ENCODE measurements around the gene RHOC. TPM values are rescaled to one million over a fixed set of nuclear protein-coding genes. Genes with fewer than 3 reads are reported as not detected.

Gene RHOC
- polyA plus RNA-seq, 1 of the 3 experiments (the other 2 are of a cell fraction), result 1,028 TPM

DNA sequence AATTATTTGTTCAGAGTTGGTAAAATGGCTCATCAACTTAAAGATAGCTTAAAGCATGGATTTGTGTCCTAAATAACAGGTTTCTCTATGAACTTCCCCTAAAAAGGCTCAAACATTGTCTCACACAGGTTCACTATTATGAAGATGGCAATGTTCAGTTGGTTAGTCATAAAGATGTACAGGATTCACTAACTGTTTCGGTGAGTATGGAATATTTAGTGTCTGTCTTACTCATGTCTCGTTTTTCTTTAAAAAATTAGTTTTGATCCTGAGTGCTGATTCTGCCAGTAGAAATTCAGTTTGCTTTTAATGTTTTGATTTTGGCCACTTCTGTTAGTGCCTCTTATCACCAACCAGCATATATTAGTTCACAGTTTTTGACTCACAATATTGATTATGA lies 40.0 kb downstream of the RHOC start:
- Histone ChIP-seq H4K20me1 (ENCODE audit: insufficient read depth) (no peaks in the 10 kb centered on the region), H3K36me3 (replicated peaks in 1 of 2; ENCODE audit: control insufficient read depth in 1 of 2, insufficient read depth in 2 of 2, low read length in 1 of 2) (peaks cover 55 to 85% of the 10 kb centered on the region in 2 experiments), H3K4me3 (ENCODE audit: low read depth in 2 of 2, low read length in 1 of 2) (no peak overlapping the region), H3K9me3 (no peaks in the 10 kb centered on the region), H2AFZ (ENCODE audit: low read depth) (no peak overlapping the region), H3K79me2 (ENCODE audit: insufficient read depth) (0 out of 2 replicates have a peak, but pooled peaks cover under 1% of the 10 kb centered on the region), H3K4me1 (ENCODE audit: control insufficient read depth in 1 of 2, insufficient read depth in 2 of 2, low read depth in 1 of 2, low read length in 1 of 2) (no peaks in the 10 kb centered on the region), H3K27me3 (ENCODE audit: insufficient read depth) (no peaks in the 10 kb centered on the region), H3F3A (replicated peaks; ENCODE audit: insufficient read depth) (peaks cover 5% of the 10 kb centered on the region), H3K27ac (ENCODE audit: low read depth in 2 of 2, low read length in 1 of 2) (no peak overlapping the region), H3K9ac (no peak overlapping the region), H3K4me2 (no peak overlapping the region), H3K9me2 (no peaks in the 10 kb centered on the region)
- POLR2A ChIA-PET, result no interaction called here
- 95% methylated on average over 2 of the region's 2 CpGs for WGBS (ENCODE audit: low lambda C conversion rate)
- no peak for DNase-seq
- CTCF ChIA-PET, result no interaction called here
- no peak for TF ChIP-seq TEAD4 (IDR thresholded peaks at IDR 0.05; ENCODE audit: borderline replicate concordance, insufficient read depth)
- TF ChIP-seq ELF1 (IDR thresholded peaks at IDR 0.05), result no peak
- TF ChIP-seq, protein P1, sequence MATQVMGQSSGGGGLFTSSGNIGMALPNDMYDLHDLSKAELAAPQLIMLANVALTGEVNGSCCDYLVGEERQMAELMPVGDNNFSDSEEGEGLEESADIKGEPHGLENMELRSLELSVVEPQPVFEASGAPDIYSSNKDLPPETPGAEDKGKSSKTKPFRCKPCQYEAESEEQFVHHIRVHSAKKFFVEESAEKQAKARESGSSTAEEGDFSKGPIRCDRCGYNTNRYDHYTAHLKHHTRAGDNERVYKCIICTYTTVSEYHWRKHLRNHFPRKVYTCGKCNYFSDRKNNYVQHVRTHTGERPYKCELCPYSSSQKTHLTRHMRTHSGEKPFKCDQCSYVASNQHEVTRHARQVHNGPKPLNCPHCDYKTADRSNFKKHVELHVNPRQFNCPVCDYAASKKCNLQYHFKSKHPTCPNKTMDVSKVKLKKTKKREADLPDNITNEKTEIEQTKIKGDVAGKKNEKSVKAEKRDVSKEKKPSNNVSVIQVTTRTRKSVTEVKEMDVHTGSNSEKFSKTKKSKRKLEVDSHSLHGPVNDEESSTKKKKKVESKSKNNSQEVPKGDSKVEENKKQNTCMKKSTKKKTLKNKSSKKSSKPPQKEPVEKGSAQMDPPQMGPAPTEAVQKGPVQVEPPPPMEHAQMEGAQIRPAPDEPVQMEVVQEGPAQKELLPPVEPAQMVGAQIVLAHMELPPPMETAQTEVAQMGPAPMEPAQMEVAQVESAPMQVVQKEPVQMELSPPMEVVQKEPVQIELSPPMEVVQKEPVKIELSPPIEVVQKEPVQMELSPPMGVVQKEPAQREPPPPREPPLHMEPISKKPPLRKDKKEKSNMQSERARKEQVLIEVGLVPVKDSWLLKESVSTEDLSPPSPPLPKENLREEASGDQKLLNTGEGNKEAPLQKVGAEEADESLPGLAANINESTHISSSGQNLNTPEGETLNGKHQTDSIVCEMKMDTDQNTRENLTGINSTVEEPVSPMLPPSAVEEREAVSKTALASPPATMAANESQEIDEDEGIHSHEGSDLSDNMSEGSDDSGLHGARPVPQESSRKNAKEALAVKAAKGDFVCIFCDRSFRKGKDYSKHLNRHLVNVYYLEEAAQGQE (IDR thresholded peaks at IDR 0.05; ENCODE audit: low read depth, low read length), result no peak
- TF ChIP-seq YY1 (IDR thresholded peaks at IDR 0.05; ENCODE audit: low read depth), result no peak
- TF ChIP-seq, protein P2, sequence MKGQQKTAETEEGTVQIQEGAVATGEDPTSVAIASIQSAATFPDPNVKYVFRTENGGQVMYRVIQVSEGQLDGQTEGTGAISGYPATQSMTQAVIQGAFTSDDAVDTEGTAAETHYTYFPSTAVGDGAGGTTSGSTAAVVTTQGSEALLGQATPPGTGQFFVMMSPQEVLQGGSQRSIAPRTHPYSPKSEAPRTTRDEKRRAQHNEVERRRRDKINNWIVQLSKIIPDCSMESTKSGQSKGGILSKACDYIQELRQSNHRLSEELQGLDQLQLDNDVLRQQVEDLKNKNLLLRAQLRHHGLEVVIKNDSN (IDR thresholded peaks at IDR 0.05; ENCODE audit: borderline replicate concordance, low read depth), result no peak
- no peak for TF ChIP-seq GABPA (IDR thresholded peaks at IDR 0.05; ENCODE audit: low read depth)
- no peak for TF ChIP-seq MEF2A (IDR thresholded peaks at IDR 0.05; ENCODE audit: borderline replicate concordance, low read depth)
- no peak for TF ChIP-seq CHD2 (IDR thresholded peaks at IDR 0.05; ENCODE audit: low read length, partially characterized antibody)

DNA sequence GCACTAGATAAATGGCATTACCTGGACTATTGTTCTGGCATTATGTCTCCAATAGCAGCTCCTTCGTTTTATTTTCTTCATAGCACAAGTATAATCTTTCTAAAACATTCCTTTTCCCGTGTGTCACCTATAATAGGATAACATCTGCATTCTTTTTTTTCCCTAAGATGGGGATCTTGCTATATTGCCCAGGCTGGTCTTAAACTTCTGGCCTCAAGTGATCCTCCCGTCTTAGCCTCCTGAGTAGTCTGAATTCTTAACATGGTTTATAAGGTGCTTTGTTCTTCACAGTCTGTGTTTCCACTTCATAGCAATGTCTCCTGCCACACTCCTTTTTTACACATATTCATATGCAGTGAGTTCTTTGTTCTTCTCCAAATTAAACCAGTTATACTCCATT lies 41.1 kb downstream of the RHOC start:
- H3K36me3 ChIP-seq (replicated peaks in 1 of 2; ENCODE audit: control insufficient read depth in 1 of 2, insufficient read depth in 2 of 2, low read length in 1 of 2), result peaks cover 54 to 85% of the 10 kb centered on the region in 2 experiments
- no peaks in the 10 kb centered on the region for H3K9me3 ChIP-seq
- H3K9ac ChIP-seq, result no peak overlapping the region
- no peak for DNase-seq
- no peaks in the 10 kb centered on the region for H3K4me1 ChIP-seq (ENCODE audit: control insufficient read depth in 1 of 2, insufficient read depth in 2 of 2, low read depth in 1 of 2, low read length in 1 of 2)
- no peak overlapping the region for H2AFZ ChIP-seq (ENCODE audit: low read depth)
- ChIA-PET POLR2A (no interaction called here), CTCF (no interaction called here)
- no peaks in the 10 kb centered on the region for H3K27me3 ChIP-seq (ENCODE audit: insufficient read depth)
- H3K4me2 ChIP-seq, result no peak overlapping the region
- H3K27ac ChIP-seq (ENCODE audit: low read depth in 2 of 2, low read length in 1 of 2), result no peak overlapping the region
- no peaks in the 10 kb centered on the region for H4K20me1 ChIP-seq (ENCODE audit: insufficient read depth)
- H3K9me2 ChIP-seq, result no peaks in the 10 kb centered on the region
- H3K79me2 ChIP-seq (ENCODE audit: insufficient read depth), result 0 out of 2 replicates have a peak, but pooled peaks cover 5% of the 10 kb centered on the region
- H3K4me3 ChIP-seq (ENCODE audit: low read depth in 2 of 2, low read length in 1 of 2), result no peak overlapping the region
- H3F3A ChIP-seq (replicated peaks; ENCODE audit: insufficient read depth), result peaks cover 2% of the 10 kb centered on the region
- WGBS (ENCODE audit: low lambda C conversion rate), result 84% methylated on average over 3 of the region's 3 CpGs
- TF ChIP-seq, protein P3, sequence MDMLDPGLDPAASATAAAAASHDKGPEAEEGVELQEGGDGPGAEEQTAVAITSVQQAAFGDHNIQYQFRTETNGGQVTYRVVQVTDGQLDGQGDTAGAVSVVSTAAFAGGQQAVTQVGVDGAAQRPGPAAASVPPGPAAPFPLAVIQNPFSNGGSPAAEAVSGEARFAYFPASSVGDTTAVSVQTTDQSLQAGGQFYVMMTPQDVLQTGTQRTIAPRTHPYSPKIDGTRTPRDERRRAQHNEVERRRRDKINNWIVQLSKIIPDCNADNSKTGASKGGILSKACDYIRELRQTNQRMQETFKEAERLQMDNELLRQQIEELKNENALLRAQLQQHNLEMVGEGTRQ (IDR thresholded peaks at IDR 0.05; ENCODE audit: borderline replicate concordance, low read depth, low read length), result no peak
- TF ChIP-seq, protein P4, sequence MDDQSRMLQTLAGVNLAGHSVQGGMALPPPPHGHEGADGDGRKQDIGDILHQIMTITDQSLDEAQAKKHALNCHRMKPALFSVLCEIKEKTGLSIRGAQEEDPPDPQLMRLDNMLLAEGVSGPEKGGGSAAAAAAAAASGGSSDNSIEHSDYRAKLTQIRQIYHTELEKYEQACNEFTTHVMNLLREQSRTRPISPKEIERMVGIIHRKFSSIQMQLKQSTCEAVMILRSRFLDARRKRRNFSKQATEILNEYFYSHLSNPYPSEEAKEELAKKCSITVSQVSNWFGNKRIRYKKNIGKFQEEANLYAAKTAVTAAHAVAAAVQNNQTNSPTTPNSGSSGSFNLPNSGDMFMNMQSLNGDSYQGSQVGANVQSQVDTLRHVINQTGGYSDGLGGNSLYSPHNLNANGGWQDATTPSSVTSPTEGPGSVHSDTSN (IDR thresholded peaks at IDR 0.05), result no peak
- TF ChIP-seq FOSL2 (IDR thresholded peaks at IDR 0.05; ENCODE audit: borderline replicate concordance, low read depth) (no peak), GABPA (IDR thresholded peaks at IDR 0.05; ENCODE audit: low read depth) (no peak), GATA2 (CRISPR knock-in tag; IDR thresholded peaks at IDR 0.05) (no peak), TAF1 (IDR thresholded peaks at IDR 0.05; ENCODE audit: borderline replicate concordance, low read depth, low read length) (no peak)
- TF ChIP-seq, protein P1 (IDR thresholded peaks at IDR 0.05; ENCODE audit: low read depth, low read length), result no peak
- TF ChIP-seq, protein P5, sequence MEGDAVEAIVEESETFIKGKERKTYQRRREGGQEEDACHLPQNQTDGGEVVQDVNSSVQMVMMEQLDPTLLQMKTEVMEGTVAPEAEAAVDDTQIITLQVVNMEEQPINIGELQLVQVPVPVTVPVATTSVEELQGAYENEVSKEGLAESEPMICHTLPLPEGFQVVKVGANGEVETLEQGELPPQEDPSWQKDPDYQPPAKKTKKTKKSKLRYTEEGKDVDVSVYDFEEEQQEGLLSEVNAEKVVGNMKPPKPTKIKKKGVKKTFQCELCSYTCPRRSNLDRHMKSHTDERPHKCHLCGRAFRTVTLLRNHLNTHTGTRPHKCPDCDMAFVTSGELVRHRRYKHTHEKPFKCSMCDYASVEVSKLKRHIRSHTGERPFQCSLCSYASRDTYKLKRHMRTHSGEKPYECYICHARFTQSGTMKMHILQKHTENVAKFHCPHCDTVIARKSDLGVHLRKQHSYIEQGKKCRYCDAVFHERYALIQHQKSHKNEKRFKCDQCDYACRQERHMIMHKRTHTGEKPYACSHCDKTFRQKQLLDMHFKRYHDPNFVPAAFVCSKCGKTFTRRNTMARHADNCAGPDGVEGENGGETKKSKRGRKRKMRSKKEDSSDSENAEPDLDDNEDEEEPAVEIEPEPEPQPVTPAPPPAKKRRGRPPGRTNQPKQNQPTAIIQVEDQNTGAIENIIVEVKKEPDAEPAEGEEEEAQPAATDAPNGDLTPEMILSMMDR (IDR thresholded peaks at IDR 0.05), result no peak

Measured in SK-N-SH (cell line).